GM18861 (cell line): ENCODE results near the gene NDST3.
"Not testable (repeated sequence)": the region's sequence is repeated elsewhere in the genome, so short reads cannot be mapped to it uniquely, and the experiment has no call there.

Experiments
- ATAC-seq: cut with Tn5 transposase; IDR thresholded peaks from one replicate; pipeline ENCODE4 v1.9.1; 2021; ENCODE audit not compliant: unreplicated experiment

Gene NDST3

GRCh38 chr4:118266145-118266496 is 231.8 kb downstream of the NDST3 start:
- ATAC-seq, result not testable (repeated sequence)

GRCh38 chr4:118268780-118269179 is 234.5 kb downstream of the NDST3 start:
- ATAC-seq, result no peak

GRCh38 chr4:118270492-118270891 is 236.2 kb downstream of the NDST3 start:
- peak; percentile 56 for ATAC-seq

- ATAC-seq, result no peak
Measured at GRCh38 chr4:118271788-118272187, 237.5 kb downstream of the NDST3 start.

- ATAC-seq, result no peak
Measured at GRCh38 chr4:118273642-118274041, 239.4 kb downstream of the NDST3 start.

- no peak for ATAC-seq
Measured at GRCh38 chr4:118276580-118276979, 242.3 kb downstream of the NDST3 start.

GRCh38 chr4:118277243-118277642 is 243.0 kb downstream of the NDST3 start:
- no peak for ATAC-seq

- peak; percentile 82 for ATAC-seq
Measured at GRCh38 chr4:118278473-118279274, 244.4 kb downstream of the NDST3 start.

- ATAC-seq, result no peak
Measured at GRCh38 chr4:118279328-118279727, 245.0 kb downstream of the NDST3 start.

GRCh38 chr4:118279920-118280432 is 245.7 kb downstream of the NDST3 start:
- ATAC-seq, result no peak

GRCh38 chr4:118280501-118281218 is 246.4 kb downstream of the NDST3 start:
- peak; percentile 31 for ATAC-seq

- no peak for ATAC-seq
Measured at GRCh38 chr4:118281611-118282442, 247.5 kb downstream of the NDST3 start.

- ATAC-seq, result no peak
Measured at GRCh38 chr4:118282692-118283091, 248.4 kb downstream of the NDST3 start.

GRCh38 chr4:118284169-118284568 is 249.9 kb downstream of the NDST3 start:
- ATAC-seq, result peak; percentile 41

GRCh38 chr4:118285931-118286330 is 251.6 kb downstream of the NDST3 start:
- ATAC-seq, result no peak

- no peak for ATAC-seq
Measured at GRCh38 chr4:118286685-118287084, 252.4 kb downstream of the NDST3 start.

- no peak for ATAC-seq
Measured at GRCh38 chr4:118287711-118288451, 253.6 kb downstream of the NDST3 start.

- ATAC-seq, result no peak
Measured at GRCh38 chr4:118289794-118290193, 255.5 kb downstream of the NDST3 start.

- ATAC-seq, result no peak
Measured at GRCh38 chr4:118290951-118291350, 256.7 kb downstream of the NDST3 start.

GRCh38 chr4:118296729-118297128 is 262.4 kb downstream of the NDST3 start:
- ATAC-seq, result no peak

- ATAC-seq, result not testable (repeated sequence)
Measured at GRCh38 chr4:118299619-118300018, 265.3 kb downstream of the NDST3 start.
